Endothelial cell of umbilical vein (primary cell): ENCODE results near the gene CLDN5. TPM values are rescaled to one million over a fixed set of nuclear protein-coding genes. Genes with fewer than 3 reads are reported as not detected.
A peak's percentile ranks its signal among the peaks of the same experiment; 100 is the strongest.

ENCODE experiments used
- BruUV-seq: library from RNA; stranded (reverse); fragments of 400-500 nt; replicated peaks from 2 replicates; lab custom pipeline; 2021; lab: Mats Ljungman, UMichigan
- CTCF ChIA-PET: fragments of 300-600, 350-600 bp; sonication (Branson Sonifier 250); formaldehyde crosslinking; loops from one replicate; lab custom pipeline; 2021; ENCODE audit warnings: antibody characterized with exemption, inconsistent platforms; lab: Charles Lee
- POLR2A ChIA-PET: fragments of 300-600, 350-600 bp; sonication (Branson Sonifier 250); formaldehyde crosslinking; loops from one replicate; lab custom pipeline; 2021; ENCODE audit warnings: antibody characterized with exemption, inconsistent platforms; lab: Charles Lee
- DNase-seq: peaks from one replicate; pipeline ENCODE4 v3.0.0-alpha.2; 2011; ENCODE audit warnings: low read depth, low spot score
- FAIRE-seq: peaks from 2 replicates; lab custom pipeline; 2011; peaks lifted over from hg19 to GRCh38; lab: Jason Lieb, UNC
- H2AFZ ChIP-seq: 2 replicates; pipeline ENCODE4 v1.6.0; 2012; ENCODE audit warnings: low read depth, low read length, control low read depth, inconsistent platforms
- H3K27ac ChIP-seq: 2 replicates; pipeline ENCODE4 v1.5.1; 2011; ENCODE audit warnings: low read depth, mild to moderate bottlenecking, control low read depth, low read length, moderate library complexity; ENCODE audit not compliant: insufficient read depth
- H3K27me3 ChIP-seq, 2 experiments: 2 replicates each; pipeline versions ENCODE4 v1.6.0 to v1.6.1; 2011; ENCODE audit warnings: low read length in 2 of 2, mixed read lengths in 1 of 2; ENCODE audit not compliant: control insufficient read depth in 2 of 2, insufficient read depth in 2 of 2
- H3K36me3 ChIP-seq, 2 experiments: 2 replicates in 1 of 2; 3 replicates in 1 of 2; pipeline ENCODE4 v1.5.1; 2011; ENCODE audit warnings: low read length in 2 of 2, mild to moderate bottlenecking in 1 of 2, moderate library complexity in 1 of 2; ENCODE audit not compliant: control insufficient read depth in 2 of 2, insufficient read depth in 2 of 2; ENCODE audit errors: extremely low read depth in 1 of 2
- H3K4me1 ChIP-seq: 3 replicates; pipeline ENCODE4 v1.5.1; 2011; ENCODE audit warnings: mild to moderate bottlenecking, low read length; ENCODE audit not compliant: control insufficient read depth, insufficient read depth; ENCODE audit errors: extremely low read depth
- H3K4me2 ChIP-seq: 2 replicates; pipeline ENCODE4 v1.6.1; 2011; ENCODE audit warnings: low read length, control low read depth, mixed read lengths; ENCODE audit not compliant: insufficient read depth
- H3K4me3 ChIP-seq, 3 experiments: fragments of 200-600 bp in 1 of 3; sonication (generic), shearing (Covaris generic) in 1 of 3; replicated peaks in 1 of 3; 2 replicates each; pipeline ENCODE4 v1.5.1; 2011 to 2016; ENCODE audit warnings: control low read depth in 3 of 3, low read length in 3 of 3, mild to moderate bottlenecking in 2 of 3, inconsistent platforms in 1 of 3, low read depth in 1 of 3, moderate library complexity in 1 of 3; ENCODE audit not compliant: insufficient read depth in 1 of 3
- H3K79me2 ChIP-seq: 2 replicates; pipeline ENCODE4 v1.6.0; 2012; ENCODE audit warnings: low read length, inconsistent platforms; ENCODE audit not compliant: control insufficient read depth, insufficient read depth
- H3K9ac ChIP-seq: replicated peaks from 2 replicates; pipeline ENCODE3; 2011; ENCODE audit warnings: low read length, control low read depth; ENCODE audit not compliant: insufficient read depth; ENCODE audit errors: extremely low read depth
- H3K9me1 ChIP-seq: replicated peaks from 3 replicates; pipeline ENCODE4 v1.6.0; 2011; ENCODE audit warnings: mild to moderate bottlenecking, low read length; ENCODE audit not compliant: control insufficient read depth, insufficient read depth; ENCODE audit errors: extremely low read depth
- H3K9me3 ChIP-seq: replicated peaks from 2 replicates; pipeline ENCODE4 v1.5.1; 2012; ENCODE audit warnings: low read length, inconsistent platforms; ENCODE audit not compliant: control insufficient read depth, insufficient read depth
- H4K20me1 ChIP-seq: replicated peaks from 2 replicates; pipeline ENCODE3; 2011; ENCODE audit warnings: mild to moderate bottlenecking, low read length; ENCODE audit not compliant: control insufficient read depth, insufficient read depth; ENCODE audit errors: extremely low read depth
- CTCF ChIP-seq, 2 donors: IDR thresholded peaks; 1 replicate in 1 of 2; 2 replicates in 1 of 2; pipeline ENCODE4 v1.5.1; 2011; ENCODE audit warnings: low read length in 2 of 2, mild to moderate bottlenecking in 2 of 2, moderate library complexity in 2 of 2, control low read depth in 1 of 2, inconsistent platforms in 1 of 2, low read depth in 1 of 2; ENCODE audit not compliant: insufficient read depth in 1 of 2; ENCODE audit errors: extremely low read depth in 1 of 2
- EZH2 ChIP-seq: IDR thresholded peaks from 2 replicates; pipeline ENCODE4 v1.6.1; 2012; ENCODE audit warnings: borderline replicate concordance, low read depth, mild to moderate bottlenecking, moderate library complexity, low read length, inconsistent platforms; ENCODE audit not compliant: severe bottlenecking
- GATA2 ChIP-seq: IDR thresholded peaks from 2 replicates; pipeline ENCODE4 v1.7.0; 2011; ENCODE audit warnings: low read depth, mild to moderate bottlenecking, moderate library complexity, mixed read lengths, low read length; ENCODE audit not compliant: insufficient read length, insufficient read depth
- MYC ChIP-seq: IDR thresholded peaks from one replicate; pipeline ENCODE4 v1.6.1; 2011; ENCODE audit warnings: mild to moderate bottlenecking, low read depth, low read length
- dilution Hi-C: fragments of 300-500 bp; cut with MboI; formaldehyde crosslinking; loops from one replicate; pipeline ENCODE4 v1.15.0; 2019; ENCODE audit warnings: low sequenced_read_pairs; ENCODE audit not compliant: extremely low pct_ligation_motif_present
- intact Hi-C: fragments of 100-400 bp; cut with micrococcal nuclease; formaldehyde crosslinking; loops from one replicate; pipeline ENCODE4 v1.10.0; 2022
- polyA plus RNA-seq, 4 experiments: library from polyadenylated mRNA; depleted of rRNA in 3 of 4; stranded (reverse) in 3 of 4; unstranded in 1 of 4; fragments of >200 nt; gene quantifications; 2 replicates each; pipeline versions ENCODE4 v1.2.1 to v1.2.3, GENCODE V29; 2011 to 2012; ENCODE audit warnings: missing spikeins in 1 of 4
- total RNA-seq: library from RNA; stranded (reverse); gene quantifications from 2 replicates; pipeline ENCODE4 v1.2.3, GENCODE V29; 2021

The CLDN5 gene
- total and polyA plus RNA-seq, 2 donors (not counting 3 experiments of a cell fraction or from before 2014, with no cell fraction given): 198 to 252 TPM

DNA sequence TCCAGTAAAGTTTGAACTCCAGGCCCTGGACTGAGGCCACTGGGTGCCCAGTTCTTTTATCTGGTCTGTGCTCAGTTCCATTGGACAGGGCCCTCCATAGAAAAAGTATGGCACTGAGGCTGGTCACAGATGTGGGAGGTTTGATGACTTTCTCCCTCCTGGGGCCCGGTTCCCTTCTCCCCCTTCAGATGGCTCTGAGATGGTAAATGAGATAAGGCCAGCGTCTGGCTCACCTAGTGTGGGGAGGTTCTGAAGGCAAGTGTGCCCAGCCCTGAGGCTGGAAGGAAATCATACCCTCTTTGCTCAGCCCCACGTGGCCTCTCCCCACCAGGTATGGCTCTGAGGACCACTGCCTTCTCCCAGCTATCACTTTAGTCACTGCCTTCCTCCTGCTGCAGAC is 1.5 kb upstream of the CLDN5 start:
- peak overlapping the region; percentile 55 for H3K27ac ChIP-seq
- no peaks in the 10 kb centered on the region for H4K20me1 ChIP-seq
- no peak for DNase-seq
- no TSS peak for BruUV-seq
- FAIRE-seq: peak; percentile 18
- no peak overlapping the region for H3K4me2 ChIP-seq
- peaks cover 44% of the 10 kb centered on the region for H3K4me1 ChIP-seq
- H2AFZ ChIP-seq: peak overlapping the region; percentile 7
- no peaks in the 10 kb centered on the region for H3K27me3 ChIP-seq
- no peaks in the 10 kb centered on the region for H3K9me3 ChIP-seq
- peak; percentile 66 for TF ChIP-seq GATA2
- TF ChIP-seq MYC: no peak
- H3K9me1 ChIP-seq: no peaks in the 10 kb centered on the region
- ChIA-PET CTCF (interaction anchor here (1.4 kb wide), 1 partner anchor 30 kb away, joined by 3 read pairs; no protein-coding TSS in a partner anchor), POLR2A (no interaction called here)
- intact Hi-C loops: loop anchor here (1.0 to 2.0 kb wide), 2 partner anchors 8 to 95 kb away; no protein-coding TSS in a partner anchor
- H3K4me3 ChIP-seq: no peak overlapping the region
- H3K79me2 ChIP-seq: peaks cover 28% of the 10 kb centered on the region
- no peak overlapping the region for H3K9ac ChIP-seq
- peaks cover 0 to 2% of the 10 kb centered on the region in 2 experiments for H3K36me3 ChIP-seq
- dilution Hi-C loops: no loop called here

DNA sequence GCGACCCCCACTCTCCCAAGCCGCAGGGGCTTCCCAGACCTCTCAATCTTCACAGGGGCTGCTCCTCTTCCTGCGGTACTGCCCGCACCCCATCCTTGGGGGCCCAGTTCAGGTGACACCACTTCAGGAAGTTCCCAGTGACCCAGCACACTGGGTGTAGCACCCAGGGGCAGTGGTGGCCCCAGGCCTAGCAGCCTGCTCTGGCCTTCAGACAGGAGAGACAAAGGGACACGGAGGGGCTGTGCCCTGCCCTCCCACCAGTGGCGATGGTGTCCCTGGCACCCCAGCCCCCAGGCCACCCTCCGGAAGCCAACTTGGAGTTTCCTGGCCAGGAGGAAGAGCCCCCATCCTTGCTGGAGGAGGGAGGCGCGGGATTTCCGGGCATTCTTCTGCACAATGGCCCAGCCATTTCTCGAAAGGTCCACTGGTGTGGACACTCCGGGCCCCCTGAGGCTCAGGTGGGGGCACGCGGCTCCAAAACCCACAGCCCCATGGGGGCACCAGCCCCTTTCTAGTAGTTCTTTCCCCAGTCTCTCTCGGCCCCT is 978 bp upstream of the CLDN5 start:
- H3K27ac ChIP-seq: peak overlapping the region; percentile 55

More for the DNA sequence above, 978 bp upstream of the CLDN5 start:
- dilution Hi-C loops (no loop called here), intact Hi-C loops (loop anchor here (1.0 to 2.0 kb wide), 2 partner anchors 8 to 96 kb away; no protein-coding TSS in a partner anchor)
- peaks cover 44% of the 10 kb centered on the region for H3K4me1 ChIP-seq
- H3K4me2 ChIP-seq: peak overlapping the region; percentile 45
- H3K27me3 ChIP-seq: no peaks in the 10 kb centered on the region
- BruUV-seq: no TSS peak
- TF ChIP-seq MYC: no peak
- TF ChIP-seq EZH2: no peak
- TF ChIP-seq CTCF (IDR thresholded peaks at IDR 0.05; ENCODE audit: extremely low read depth in 1 of 2, insufficient read depth in 1 of 2, low read depth in 1 of 2, low read length in 2 of 2): no peak
- peak overlapping the region in 1 of 3 experiments; percentile 10 for H3K4me3 ChIP-seq
- H3K9me1 ChIP-seq: no peaks in the 10 kb centered on the region
- H3K36me3 ChIP-seq: peaks cover 0 to 2% of the 10 kb centered on the region in 2 experiments
- peaks cover 28% of the 10 kb centered on the region for H3K79me2 ChIP-seq
- peak overlapping the region; percentile 34 for H2AFZ ChIP-seq
- CTCF ChIA-PET: interaction anchor here (1.4 to 2.4 kb wide), 3 partner anchors 8 to 104 kb away, joined by 3 to 26 read pairs (median 9); no protein-coding TSS in a partner anchor
- POLR2A ChIA-PET: interaction anchor here (1.3 kb wide), 1 partner anchor 66 kb away, joined by 6 read pairs; no protein-coding TSS in a partner anchor
- H3K9me3 ChIP-seq: no peaks in the 10 kb centered on the region
- no peaks in the 10 kb centered on the region for H4K20me1 ChIP-seq
- DNase-seq (peak; percentile 28), FAIRE-seq (peak; percentile 50)
- peak overlapping the region; percentile 29 for H3K9ac ChIP-seq
